HG03354 (cell line): ENCODE measurements around the gene POPDC2.

ENCODE experiments used
- ATAC-seq: cut with Tn5 transposase; IDR thresholded peaks from one replicate; pipeline ENCODE4 v1.9.1; 2021; ENCODE audit warnings: mild to moderate bottlenecking; ENCODE audit not compliant: unreplicated experiment, poor library complexity, severe bottlenecking

Gene POPDC2

DNA sequence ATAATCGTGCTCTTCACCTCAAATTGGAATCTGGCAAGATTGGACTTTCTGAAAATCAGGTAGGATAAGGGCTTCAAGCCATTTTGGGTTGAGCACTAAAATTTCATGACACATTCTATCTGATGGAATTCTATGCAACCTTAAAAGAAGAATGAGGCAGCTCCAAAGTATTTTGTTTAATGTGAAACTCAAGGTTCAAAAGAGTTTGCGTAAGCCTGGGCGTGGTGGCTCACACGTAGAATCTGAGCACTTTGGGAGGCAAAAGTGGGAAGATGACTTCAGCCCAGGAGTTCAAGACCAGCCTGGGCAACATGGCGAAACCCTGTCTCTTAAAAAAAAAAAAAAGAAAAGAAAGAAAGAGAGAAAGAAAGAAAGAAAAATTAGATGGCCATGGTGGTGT is 66.3 kb downstream of the POPDC2 start:
- no peak for ATAC-seq

DNA sequence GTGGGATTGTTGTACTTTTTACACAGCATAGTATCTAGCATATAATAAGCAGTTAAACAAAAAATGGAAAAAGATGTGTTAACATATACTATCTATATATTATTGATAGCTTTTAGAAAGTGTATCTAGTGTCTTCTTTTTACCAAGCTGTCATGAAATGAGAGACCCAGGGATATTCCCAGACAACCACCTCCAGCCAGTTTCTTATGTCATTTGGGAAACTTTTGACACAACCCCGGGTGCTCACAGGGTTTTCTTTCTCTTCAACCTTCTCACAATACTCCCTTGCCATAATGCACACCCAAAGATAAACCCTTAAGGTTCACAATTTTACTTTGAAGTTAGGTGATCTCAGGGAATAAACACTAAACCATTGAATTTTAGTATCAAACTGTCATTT is 67.5 kb downstream of the POPDC2 start:
- no peak for ATAC-seq
